Activated naive CD4-positive, alpha-beta T cell treated with anti-CD3 and anti-CD28 coated beads, Interleukin-2, amount 50 U/mL, for 72 hours (primary cell): ENCODE data around the gene RC3H1. TPM values are rescaled to one million over a fixed set of nuclear protein-coding genes. Genes with fewer than 3 reads are reported as not detected.
"Not testable (repeated sequence)": the region's sequence is repeated elsewhere in the genome, so short reads cannot be mapped to it uniquely, and the experiment has no call there.

Experiments
- ATAC-seq, 2 donors: fragments of 150-1000 bp; cut with Tn5 transposase; 2 replicates each; pipeline ENCODE4 v1.10.0; 2021; ENCODE audit warnings: mild to moderate bottlenecking in 2 of 2, moderate library complexity in 2 of 2
- DNase-seq, 2 donors: peaks; one replicate each; pipeline ENCODE4 v3.0.0; 2021 to 2022; ENCODE audit warnings: low spot score in 2 of 2
- H3K27ac Mint-ChIP-seq, 2 donors: one replicate each; pipeline ENCODE4 v1.8.0; 2022; ENCODE audit warnings: mild to moderate bottlenecking in 2 of 2, mixed read lengths in 2 of 2
- H3K36me3 Mint-ChIP-seq, 2 donors: one replicate each; pipeline ENCODE4 v1.8.0; 2022; ENCODE audit warnings: mixed read lengths in 2 of 2
- H3K9me3 Mint-ChIP-seq, 2 donors: one replicate each; pipeline ENCODE4 v1.8.0; 2022; ENCODE audit warnings: mixed read lengths in 2 of 2
- total RNA-seq, 2 donors: library from RNA; stranded (reverse); gene quantifications; one replicate each; pipeline ENCODE4 v1.2.3, GENCODE V29; 2022

Gene RC3H1, protein sequence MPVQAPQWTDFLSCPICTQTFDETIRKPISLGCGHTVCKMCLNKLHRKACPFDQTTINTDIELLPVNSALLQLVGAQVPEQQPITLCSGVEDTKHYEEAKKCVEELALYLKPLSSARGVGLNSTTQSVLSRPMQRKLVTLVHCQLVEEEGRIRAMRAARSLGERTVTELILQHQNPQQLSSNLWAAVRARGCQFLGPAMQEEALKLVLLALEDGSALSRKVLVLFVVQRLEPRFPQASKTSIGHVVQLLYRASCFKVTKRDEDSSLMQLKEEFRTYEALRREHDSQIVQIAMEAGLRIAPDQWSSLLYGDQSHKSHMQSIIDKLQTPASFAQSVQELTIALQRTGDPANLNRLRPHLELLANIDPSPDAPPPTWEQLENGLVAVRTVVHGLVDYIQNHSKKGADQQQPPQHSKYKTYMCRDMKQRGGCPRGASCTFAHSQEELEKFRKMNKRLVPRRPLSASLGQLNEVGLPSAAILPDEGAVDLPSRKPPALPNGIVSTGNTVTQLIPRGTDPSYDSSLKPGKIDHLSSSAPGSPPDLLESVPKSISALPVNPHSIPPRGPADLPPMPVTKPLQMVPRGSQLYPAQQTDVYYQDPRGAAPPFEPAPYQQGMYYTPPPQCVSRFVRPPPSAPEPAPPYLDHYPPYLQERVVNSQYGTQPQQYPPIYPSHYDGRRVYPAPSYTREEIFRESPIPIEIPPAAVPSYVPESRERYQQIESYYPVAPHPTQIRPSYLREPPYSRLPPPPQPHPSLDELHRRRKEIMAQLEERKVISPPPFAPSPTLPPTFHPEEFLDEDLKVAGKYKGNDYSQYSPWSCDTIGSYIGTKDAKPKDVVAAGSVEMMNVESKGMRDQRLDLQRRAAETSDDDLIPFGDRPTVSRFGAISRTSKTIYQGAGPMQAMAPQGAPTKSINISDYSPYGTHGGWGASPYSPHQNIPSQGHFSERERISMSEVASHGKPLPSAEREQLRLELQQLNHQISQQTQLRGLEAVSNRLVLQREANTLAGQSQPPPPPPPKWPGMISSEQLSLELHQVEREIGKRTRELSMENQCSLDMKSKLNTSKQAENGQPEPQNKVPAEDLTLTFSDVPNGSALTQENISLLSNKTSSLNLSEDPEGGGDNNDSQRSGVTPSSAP
- 10 to 100 TPM; 27.4 to 50.1 TPM for total RNA-seq

DNA sequence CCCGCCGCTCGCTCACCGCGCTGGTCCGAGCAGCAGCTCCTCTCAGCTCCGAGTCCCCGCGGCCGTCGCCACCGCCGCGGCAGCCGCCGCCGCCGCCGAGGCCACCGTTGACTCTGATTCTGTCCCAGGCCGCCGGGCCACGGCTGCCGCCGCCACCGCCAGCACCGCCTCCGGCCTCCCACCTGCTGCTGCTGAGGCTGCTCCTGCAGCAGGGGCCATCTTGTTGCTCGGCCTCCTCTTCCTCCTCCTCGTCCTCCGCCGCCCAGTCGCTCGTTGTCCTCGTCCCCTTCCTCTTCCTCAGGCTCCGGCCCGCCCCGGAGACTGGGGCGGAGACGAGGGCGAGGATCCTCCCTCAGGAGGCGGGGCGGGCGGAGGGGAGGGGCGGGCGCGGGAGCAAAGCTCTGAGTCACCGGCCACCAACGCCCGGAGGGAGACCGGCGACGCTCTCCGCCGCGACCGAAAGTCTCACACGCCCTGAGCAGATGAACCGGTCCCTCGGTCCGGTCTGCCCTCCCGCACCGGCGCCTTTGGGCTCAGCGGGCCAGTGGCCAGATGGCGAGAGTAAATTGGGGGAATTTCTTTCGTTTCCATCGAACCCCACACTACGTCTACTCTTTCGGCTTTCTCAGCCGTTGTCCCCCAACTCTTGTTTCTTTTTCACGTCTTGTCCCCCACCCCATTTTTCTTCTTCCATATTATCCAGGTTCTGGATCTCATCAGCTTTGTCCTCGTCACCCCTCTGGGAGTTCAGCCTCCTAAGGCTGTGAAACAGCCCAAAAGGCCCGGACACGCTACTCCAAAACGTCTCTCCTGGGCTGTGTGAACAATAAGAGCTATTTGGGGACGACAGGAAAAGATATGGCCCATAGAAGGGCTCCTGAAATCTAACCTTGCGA, at the start of gene RC3H1:
RC3H1 (minus strand) TSS at position 278 of the 896 bp plus-strand sequence. CDS start 29,372 bp downstream, outside the sequence.
- peak; percentile 87 to 90 for DNase-seq
- peaks cover 16 to 21% of the 10 kb centered on the region in 2 donors for H3K36me3 Mint-ChIP-seq

DNA sequence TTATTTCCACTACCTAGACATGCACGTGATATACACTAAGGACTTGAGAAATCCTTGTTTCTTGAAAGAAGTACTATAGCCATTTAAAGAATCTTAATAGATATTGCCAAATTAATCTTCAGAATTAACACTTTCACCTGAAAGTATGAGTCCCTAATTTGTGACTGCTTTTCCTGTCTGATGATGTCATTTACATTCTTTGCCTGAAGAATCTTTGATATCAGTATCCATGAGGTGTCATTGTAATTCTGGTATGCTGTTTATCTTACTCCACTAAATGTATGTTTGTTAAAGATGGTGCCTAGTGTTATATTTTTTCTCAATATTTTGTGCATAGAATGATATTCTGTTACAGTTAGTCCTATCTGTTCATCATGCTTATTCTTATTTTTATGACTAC, 48.5 kb upstream of the RC3H1 start:
- no peak overlapping the region for H3K27ac Mint-ChIP-seq
- no peaks in the 10 kb centered on the region for H3K36me3 Mint-ChIP-seq
- H3K9me3 Mint-ChIP-seq = no peaks in the 10 kb centered on the region
- ATAC-seq = no peak
- no peak for DNase-seq

More for the DNA sequence above, at the start of gene RC3H1:
- peak; percentile 93 for ATAC-seq
- peak within 1 kb of the TSS; percentile 97 to 99 for H3K27ac Mint-ChIP-seq
- no peaks in the 10 kb centered on the region for H3K9me3 Mint-ChIP-seq

DNA sequence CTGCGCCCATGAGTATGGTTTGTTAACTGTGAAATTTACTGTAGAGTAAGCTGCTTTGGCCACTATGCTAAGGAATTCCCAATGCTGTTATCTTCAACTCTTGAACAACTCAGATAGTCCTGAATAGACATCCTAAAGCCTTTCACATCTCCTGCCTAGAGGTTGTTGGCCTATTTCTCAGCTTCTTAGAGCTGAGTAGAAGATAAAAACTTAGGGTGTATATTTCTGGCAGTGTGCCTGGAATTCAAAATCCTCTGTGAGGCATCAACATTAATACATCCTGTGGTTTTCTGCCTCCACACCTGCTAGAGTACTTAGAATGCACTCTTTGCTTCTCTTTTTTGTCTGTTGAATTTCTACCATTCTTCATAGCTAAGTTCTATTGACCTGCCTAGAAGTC, 45.8 kb upstream of the RC3H1 start:
- Mint-ChIP-seq H3K27ac (no peak overlapping the region), H3K9me3 (no peaks in the 10 kb centered on the region), H3K36me3 (no peaks in the 10 kb centered on the region)
- DNase-seq (no peak), ATAC-seq (no peak)

DNA sequence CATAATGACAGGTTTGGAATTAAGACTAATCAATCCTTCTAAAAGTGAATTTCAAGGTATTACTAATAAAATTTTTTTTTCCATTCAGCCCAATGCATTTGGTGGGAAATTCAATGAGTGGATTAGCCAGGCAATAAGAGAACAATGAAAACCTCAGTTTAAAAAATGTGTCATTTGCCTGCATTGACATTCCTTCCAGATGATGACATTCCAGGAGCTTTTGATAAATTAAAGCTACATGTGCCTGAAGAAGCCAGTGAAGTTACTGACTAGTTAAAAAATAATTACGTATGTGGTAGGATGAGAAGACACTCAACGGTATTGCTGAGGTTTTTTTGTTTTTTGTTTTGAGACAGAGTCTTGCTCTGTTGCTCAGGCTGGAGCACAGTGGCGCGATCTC, 37.9 kb upstream of the RC3H1 start:
- Mint-ChIP-seq H3K9me3 (no peaks in the 10 kb centered on the region), H3K36me3 (no peaks in the 10 kb centered on the region), H3K27ac (no peak overlapping the region)
- no peak for ATAC-seq
- no peak for DNase-seq

DNA sequence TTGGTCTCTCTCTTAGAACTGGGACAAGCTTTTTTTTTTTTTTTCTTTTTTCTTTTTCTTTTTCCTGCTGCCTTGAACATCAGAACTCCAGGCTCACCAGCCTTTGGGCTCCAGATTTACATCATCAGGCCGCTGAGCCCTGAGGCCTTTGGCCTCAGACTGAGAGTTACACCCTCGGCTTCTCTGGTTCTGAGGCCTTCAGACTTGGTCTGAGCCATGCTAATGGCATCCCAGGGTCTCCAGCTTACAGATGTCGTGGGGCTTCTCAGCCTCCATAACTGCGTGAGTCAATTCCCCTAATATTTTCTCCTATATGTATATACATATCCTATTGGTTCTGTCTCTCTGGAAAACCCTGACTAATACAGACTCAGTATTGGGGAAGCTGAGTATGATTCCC, 36.5 kb upstream of the RC3H1 start:
- Mint-ChIP-seq H3K36me3 (no peaks in the 10 kb centered on the region), H3K9me3 (no peaks in the 10 kb centered on the region), H3K27ac (peak overlapping the region in 1 of 2 donors; percentile 50)
- DNase-seq (no peak), ATAC-seq (no peak)

DNA sequence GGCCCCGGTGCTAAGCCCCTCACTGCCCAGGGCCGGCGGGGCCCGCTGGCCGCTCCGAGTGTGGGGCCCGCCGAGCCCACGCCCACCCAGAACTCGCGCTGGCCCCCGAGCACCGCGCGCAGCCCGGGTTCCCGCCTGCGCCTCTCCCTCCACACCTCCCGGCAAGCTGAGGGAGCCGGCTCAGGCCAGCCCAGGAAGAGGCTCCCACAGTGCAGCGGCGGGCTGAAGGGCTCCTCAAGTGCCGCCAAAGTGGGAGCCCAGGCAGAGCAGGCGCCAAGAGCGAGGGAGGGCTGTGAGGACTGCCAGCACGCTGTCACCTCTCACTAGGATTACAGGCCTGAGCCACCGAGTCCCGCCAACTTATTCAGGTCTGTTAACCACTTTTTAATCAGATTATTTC, 34.5 kb upstream of the RC3H1 start:
- ATAC-seq, H3K27ac Mint-ChIP-seq, H3K9me3 Mint-ChIP-seq, H3K36me3 Mint-ChIP-seq, DNase-seq: not testable (repeated sequence)

DNA sequence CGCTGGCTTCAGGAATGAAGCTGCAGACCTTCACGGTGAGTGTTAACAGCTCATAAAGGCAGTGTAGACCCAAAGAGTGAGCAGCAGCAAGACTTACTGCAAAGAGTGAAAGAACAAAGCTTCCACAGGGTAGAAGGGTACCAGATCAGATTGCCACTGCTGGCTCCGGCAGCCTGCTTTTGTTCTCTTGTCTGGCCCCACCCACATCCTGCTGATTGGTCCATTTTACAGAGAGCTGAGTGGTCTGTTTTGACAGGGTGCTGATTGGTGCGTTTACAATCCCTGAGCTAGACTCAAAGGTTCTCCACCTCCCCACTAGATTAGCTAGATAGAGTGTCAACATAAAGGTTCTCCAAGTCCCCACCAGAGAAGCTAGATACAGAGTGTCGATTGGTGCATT, 33.6 kb upstream of the RC3H1 start:
- not testable (repeated sequence) for H3K27ac Mint-ChIP-seq, H3K9me3 Mint-ChIP-seq, ATAC-seq, DNase-seq, H3K36me3 Mint-ChIP-seq

DNA sequence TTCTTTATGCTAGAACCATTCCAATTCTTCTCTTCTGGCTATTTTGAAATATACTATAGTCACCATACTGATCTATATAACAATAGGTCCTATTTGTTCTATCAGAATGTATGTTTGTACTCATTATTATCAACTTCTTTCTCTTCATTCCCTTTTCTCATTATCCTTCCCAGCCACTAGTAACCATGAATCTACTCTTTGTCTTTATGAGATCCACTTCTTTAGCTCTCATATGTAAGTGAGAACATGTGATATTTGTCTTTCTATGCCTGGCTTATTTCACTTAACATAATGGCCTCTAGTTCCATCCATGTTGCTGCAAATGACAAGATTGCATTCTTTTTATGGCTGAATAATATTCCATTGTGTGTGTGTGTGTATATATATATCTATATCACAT, 31.7 kb upstream of the RC3H1 start:
- Mint-ChIP-seq H3K9me3 (no peaks in the 10 kb centered on the region), H3K36me3 (no peaks in the 10 kb centered on the region), H3K27ac (no peak overlapping the region)
- no peak for DNase-seq
- no peak for ATAC-seq

DNA sequence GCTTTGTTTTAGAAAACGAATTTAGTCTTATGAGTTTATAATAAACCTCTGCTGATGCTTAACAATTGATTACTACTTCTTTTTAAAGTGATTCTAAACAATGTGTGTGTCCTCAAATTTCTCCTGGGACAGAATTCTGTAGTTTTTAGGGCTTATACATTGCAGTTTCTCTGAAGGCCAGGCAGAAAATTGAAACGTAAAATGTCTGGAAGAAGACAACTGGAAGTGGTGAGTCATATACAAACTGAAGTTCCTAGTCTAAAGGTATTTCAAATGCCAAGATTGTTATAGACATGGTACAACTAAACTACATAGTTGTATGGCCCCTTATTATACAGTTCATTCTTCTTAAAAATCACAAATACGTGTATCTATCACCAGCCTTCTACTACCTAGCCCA, 30.5 kb upstream of the RC3H1 start:
- ATAC-seq (no peak), DNase-seq (no peak)
- H3K9me3 Mint-ChIP-seq = no peaks in the 10 kb centered on the region
- no peak overlapping the region for H3K27ac Mint-ChIP-seq
- no peaks in the 10 kb centered on the region for H3K36me3 Mint-ChIP-seq

DNA sequence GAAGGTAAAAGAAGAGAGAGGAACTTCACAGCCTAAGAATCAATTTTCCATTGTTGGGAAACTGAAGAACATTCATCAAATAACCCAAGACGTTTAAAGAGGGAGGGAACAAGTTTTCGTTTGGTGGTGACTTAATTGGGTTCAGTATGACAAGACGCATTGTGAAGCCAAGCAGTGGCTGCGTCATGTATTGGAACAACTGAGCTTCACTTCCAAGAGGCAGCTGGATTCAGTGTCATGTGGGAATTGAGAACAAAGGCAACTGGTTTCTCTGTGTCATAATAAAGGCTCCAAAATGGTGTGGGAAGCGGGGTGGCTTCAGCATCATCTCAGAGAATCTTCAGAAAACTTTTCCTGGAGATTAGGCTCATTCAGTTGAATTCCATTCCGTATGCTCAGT, 29.8 kb upstream of the RC3H1 start:
- H3K36me3 Mint-ChIP-seq = no peaks in the 10 kb centered on the region
- no peak for DNase-seq
- ATAC-seq = no peak
- H3K9me3 Mint-ChIP-seq = no peaks in the 10 kb centered on the region
- H3K27ac Mint-ChIP-seq = no peak overlapping the region

DNA sequence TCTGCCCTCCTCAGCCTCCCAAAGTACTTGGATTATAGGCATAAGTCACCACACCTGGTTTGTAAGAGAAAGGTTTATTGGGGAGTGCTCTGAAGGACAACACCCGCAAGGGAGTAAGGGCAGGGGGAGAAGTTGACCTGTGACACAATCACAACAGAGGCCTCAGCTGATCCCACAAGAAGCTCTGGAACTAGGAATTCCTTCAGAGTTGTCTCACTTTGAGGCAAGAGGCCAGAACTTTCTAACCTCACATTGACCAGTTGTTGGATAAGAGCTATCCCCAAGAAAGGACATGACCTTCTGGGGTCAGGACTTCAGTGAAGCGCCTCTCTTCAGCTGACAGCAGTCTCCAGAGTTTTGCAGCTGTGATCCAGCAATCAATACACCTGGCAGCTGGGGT, 27.4 kb upstream of the RC3H1 start:
- no peaks in the 10 kb centered on the region for H3K36me3 Mint-ChIP-seq
- DNase-seq (no peak), ATAC-seq (no peak)
- no peak overlapping the region for H3K27ac Mint-ChIP-seq
- H3K9me3 Mint-ChIP-seq = no peaks in the 10 kb centered on the region

DNA sequence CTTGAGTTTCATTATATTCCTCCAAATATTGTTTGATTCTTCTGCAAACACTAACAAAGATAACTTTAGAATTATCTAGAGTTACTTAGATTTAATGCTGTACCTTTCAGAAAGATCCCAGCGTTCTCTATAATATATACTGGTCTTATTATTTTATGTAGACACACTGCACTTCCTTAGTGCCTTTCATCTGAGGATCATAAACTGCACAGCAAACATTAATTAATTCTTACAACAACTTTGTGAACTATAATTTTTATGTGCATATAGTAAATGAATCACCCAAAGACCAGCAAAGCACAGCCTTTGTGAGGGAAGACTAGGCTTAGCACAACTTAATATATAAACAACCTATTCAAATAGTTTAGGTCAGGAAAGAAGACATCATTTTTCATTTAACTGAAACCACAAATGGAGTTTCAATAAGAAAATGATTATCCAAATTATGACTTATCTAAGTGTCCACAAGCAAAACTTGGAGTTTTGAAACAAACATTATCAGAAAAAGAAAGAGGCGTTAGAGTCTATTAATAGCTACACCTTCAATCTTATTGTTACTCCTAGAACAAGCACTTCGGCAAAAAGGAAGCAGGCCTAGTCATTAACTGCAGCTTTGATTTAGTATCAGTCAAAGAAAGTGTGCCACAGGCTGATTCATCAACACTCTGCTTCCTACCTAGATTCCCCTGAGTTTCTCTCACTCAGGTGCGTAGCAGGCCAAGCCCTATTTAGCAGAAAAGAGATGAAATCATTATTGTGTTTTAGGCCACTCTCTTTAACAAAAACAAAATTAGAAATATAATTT, 22.5 kb upstream of the RC3H1 start:
- Mint-ChIP-seq H3K9me3 (no peaks in the 10 kb centered on the region), H3K36me3 (no peaks in the 10 kb centered on the region), H3K27ac (no peak overlapping the region)
- DNase-seq = no peak
- peak; percentile 20 to 82 for ATAC-seq

DNA sequence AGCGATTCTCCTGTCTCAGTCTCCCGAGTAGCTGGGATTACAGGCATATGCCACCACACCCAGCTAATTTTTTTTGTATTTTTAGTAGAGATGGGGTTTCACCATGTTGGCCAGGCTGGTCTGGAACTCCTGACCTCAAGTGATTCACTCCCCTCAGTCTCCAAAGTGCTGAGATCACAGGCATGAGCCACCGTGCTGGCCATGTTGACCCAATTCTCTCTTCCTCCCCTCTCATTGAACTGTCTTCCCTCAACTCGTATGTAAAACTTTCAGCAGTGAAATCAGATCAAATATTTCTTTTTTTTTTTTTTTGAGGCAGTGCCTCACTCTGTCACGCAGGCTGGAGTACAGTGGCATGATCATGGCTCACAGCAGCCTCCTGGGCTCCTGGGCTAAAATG, 20.4 kb upstream of the RC3H1 start:
- H3K36me3 Mint-ChIP-seq, H3K27ac Mint-ChIP-seq, H3K9me3 Mint-ChIP-seq, DNase-seq: not testable (repeated sequence)
- peak in 1 of 2 donors; percentile 67 for ATAC-seq

DNA sequence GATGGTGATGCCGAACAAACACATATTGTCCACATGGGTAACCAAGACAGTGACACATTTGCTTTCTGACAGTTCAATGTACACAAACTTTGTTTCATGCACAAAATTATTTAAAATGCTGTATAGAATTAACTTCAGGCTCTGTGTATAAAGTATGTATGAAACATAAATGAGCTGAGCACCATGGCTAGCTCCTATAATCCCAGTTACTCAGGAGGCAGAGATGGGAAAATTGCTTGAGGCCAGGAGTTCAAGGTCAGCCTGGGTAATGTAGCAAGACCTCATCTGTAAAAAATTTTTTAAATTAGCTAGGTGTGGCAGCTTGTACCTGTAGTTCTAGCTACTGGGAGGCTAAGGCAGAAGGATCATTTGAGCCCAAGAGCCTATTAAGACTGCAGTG, 19.2 kb upstream of the RC3H1 start:
- H3K36me3 Mint-ChIP-seq = no peaks in the 10 kb centered on the region
- H3K27ac Mint-ChIP-seq = no peak overlapping the region
- H3K9me3 Mint-ChIP-seq = no peaks in the 10 kb centered on the region
- no peak for ATAC-seq
- no peak for DNase-seq

DNA sequence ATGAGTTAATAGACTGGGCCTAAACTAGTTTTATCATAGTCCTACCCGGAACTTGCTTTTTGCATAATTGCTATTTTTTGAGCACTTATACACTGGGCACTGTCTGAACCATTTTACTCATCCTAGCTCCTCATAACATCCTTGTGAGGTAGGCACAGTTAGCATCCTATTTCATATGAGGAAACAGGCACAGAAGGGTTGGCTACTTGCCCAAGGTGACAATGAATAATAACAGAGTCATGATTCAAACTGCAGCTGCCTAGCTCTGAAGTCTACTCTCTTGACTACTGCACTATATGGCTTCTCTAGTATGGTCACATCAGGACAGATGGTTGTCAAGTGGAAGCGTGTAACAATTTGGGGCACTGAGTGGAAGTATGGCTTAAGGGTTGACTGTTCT, 18.2 kb upstream of the RC3H1 start:
- Mint-ChIP-seq H3K27ac (no peak overlapping the region), H3K9me3 (no peaks in the 10 kb centered on the region), H3K36me3 (no peaks in the 10 kb centered on the region)
- DNase-seq = no peak
- peak; percentile 37 to 65 for ATAC-seq
